ENCODE measurements around the gene RARRES1.

DNA sequence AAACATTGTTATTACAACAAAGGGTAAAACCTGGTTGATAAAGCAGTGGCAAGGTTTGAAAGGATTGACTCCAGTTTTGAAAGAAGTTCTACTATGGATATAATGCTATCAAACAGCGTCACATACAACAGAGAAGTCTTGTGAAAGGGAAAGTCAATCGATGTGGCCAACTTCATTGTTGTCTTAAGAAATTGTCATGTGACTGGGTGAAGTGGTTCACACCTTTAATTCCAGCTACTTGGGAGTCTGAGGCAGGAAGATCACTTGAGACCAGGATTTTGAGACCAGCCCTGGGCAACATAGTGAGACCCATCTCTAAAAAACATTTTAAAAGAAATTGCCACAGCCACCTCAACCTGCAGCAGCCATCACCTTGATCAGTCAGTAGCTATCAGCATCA, 53.6 kb downstream of the RARRES1 start:
- TF ChIP-seq POLR2AphosphoS5 (IDR thresholded peaks at IDR 0.05; ENCODE audit: insufficient read depth in 1 of 2, low read depth in 1 of 2) (no peak), POLR2A (IDR thresholded peaks at IDR 0.05) (no peak)
- TF ChIP-seq, protein P1, sequence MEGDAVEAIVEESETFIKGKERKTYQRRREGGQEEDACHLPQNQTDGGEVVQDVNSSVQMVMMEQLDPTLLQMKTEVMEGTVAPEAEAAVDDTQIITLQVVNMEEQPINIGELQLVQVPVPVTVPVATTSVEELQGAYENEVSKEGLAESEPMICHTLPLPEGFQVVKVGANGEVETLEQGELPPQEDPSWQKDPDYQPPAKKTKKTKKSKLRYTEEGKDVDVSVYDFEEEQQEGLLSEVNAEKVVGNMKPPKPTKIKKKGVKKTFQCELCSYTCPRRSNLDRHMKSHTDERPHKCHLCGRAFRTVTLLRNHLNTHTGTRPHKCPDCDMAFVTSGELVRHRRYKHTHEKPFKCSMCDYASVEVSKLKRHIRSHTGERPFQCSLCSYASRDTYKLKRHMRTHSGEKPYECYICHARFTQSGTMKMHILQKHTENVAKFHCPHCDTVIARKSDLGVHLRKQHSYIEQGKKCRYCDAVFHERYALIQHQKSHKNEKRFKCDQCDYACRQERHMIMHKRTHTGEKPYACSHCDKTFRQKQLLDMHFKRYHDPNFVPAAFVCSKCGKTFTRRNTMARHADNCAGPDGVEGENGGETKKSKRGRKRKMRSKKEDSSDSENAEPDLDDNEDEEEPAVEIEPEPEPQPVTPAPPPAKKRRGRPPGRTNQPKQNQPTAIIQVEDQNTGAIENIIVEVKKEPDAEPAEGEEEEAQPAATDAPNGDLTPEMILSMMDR (IDR thresholded peaks at IDR 0.05) = no peak
